OCI-LY7 (cell line): ENCODE measurements around the gene CORO1C. TPM values are rescaled to one million over a fixed set of nuclear protein-coding genes. Genes with fewer than 3 reads are reported as not detected.

Source experiments
- BruUV-seq: library from RNA; stranded (reverse); fragments of 400-500 nt; replicated peaks from 2 replicates; lab custom pipeline; 2021; lab: Mats Ljungman, UMichigan
- CTCF ChIA-PET: fragments of 300-600 bp; sonication (Branson Sonifier 250); formaldehyde crosslinking; loops from one replicate; lab custom pipeline; 2022; ENCODE audit warnings: antibody characterized with exemption; ENCODE audit not compliant: unreplicated experiment; lab: Charles Lee
- POLR2A ChIA-PET: fragments of 300-600 bp; sonication (Branson Sonifier 250); formaldehyde crosslinking; loops from one replicate; lab custom pipeline; 2022; ENCODE audit warnings: antibody characterized with exemption; lab: Charles Lee
- DNase-seq: peaks from one replicate; pipeline ENCODE4 v3.0.0-alpha.2; 2015; ENCODE audit warnings: low spot score
- H2AFZ ChIP-seq: fragments of 200-600 bp; sonication (generic), shearing (Covaris generic); 2 replicates; pipeline ENCODE4 v1.6.1; 2014; ENCODE audit warnings: mild to moderate bottlenecking, antibody characterized with exemption, low read length, moderate library complexity
- H3K27ac ChIP-seq: fragments of 200-600 bp; sonication (generic); 2 replicates; pipeline ENCODE4 v1.5.1; 2014; ENCODE audit warnings: mixed run types, low read depth, mild to moderate bottlenecking, moderate library complexity, low read length, inconsistent platforms; ENCODE audit not compliant: poor library complexity, severe bottlenecking
- H3K36me3 ChIP-seq: fragments of 200-600 bp; sonication (generic); 2 replicates; pipeline ENCODE4 v1.6.1; 2014; ENCODE audit warnings: mild to moderate bottlenecking, antibody characterized with exemption, low read length, moderate library complexity, mixed read lengths; ENCODE audit not compliant: insufficient read depth
- H3K4me1 ChIP-seq: fragments of 200-600 bp; sonication (generic); 2 replicates; pipeline ENCODE4 v1.5.1; 2014; ENCODE audit warnings: mild to moderate bottlenecking, low read length; ENCODE audit not compliant: insufficient read depth, poor library complexity, severe bottlenecking
- H3K4me2 ChIP-seq: fragments of 200-600 bp; sonication (generic); 2 replicates; pipeline ENCODE4 v1.6.1; 2014; ENCODE audit warnings: mild to moderate bottlenecking, low read length
- H3K4me3 ChIP-seq: fragments of 200-600 bp; sonication (generic); 2 replicates; pipeline ENCODE4 v1.5.1; 2014; ENCODE audit warnings: mild to moderate bottlenecking, low read depth, low read length; ENCODE audit not compliant: poor library complexity, severe bottlenecking
- H3K79me2 ChIP-seq: fragments of 200-600 bp; sonication (generic); 2 replicates; pipeline ENCODE4 v1.6.1; 2016; ENCODE audit warnings: low read depth, mild to moderate bottlenecking, low read length, moderate library complexity, mixed read lengths; ENCODE audit not compliant: insufficient read depth
- H3K9me2 ChIP-seq: fragments of 200-600 bp; sonication (generic); 2 replicates; pipeline ENCODE4 v1.6.1; 2016; ENCODE audit warnings: mild to moderate bottlenecking, low read length, mixed read lengths; ENCODE audit not compliant: insufficient read depth
- H3K9me3 ChIP-seq: fragments of 200-600 bp; sonication (generic); 2 replicates; pipeline ENCODE4 v1.6.1; 2014; ENCODE audit warnings: mild to moderate bottlenecking, mixed run types, low read length, mixed read lengths
- H4K20me1 ChIP-seq: fragments of 200-600 bp; sonication (generic); 2 replicates; pipeline ENCODE4 v1.6.1; 2014; ENCODE audit warnings: mild to moderate bottlenecking, antibody characterized with exemption, low read length, moderate library complexity, mixed read lengths; ENCODE audit not compliant: insufficient read depth
- CTCF ChIP-seq: fragments of 200-600 bp; sonication (generic); conservative IDR thresholded peaks from 2 replicates; pipeline ENCODE4 v1.5.1; 2014; ENCODE audit warnings: mild to moderate bottlenecking, antibody characterized with exemption, low read length, moderate library complexity, mixed read lengths
- EZH2phosphoT487 ChIP-seq: fragments of 200-600 bp; sonication (generic); IDR thresholded peaks from 2 replicates; pipeline ENCODE4 v1.6.1; 2018; ENCODE audit warnings: low read depth, borderline replicate concordance, mild to moderate bottlenecking, mixed run types, antibody characterized with exemption, low read length, moderate library complexity, mixed read lengths
- intact Hi-C: fragments of 100-400 bp; cut with micrococcal nuclease; formaldehyde crosslinking; loops from one replicate; pipeline ENCODE4 v1.10.0; 2022; ENCODE audit not compliant: unreplicated experiment
- total RNA-seq, 2 experiments: library from RNA; depleted of rRNA in 1 of 2; stranded (reverse); fragments of >200 nt in 1 of 2; shearing (Covaris generic) in 1 of 2; gene quantifications; 2 replicates each; pipeline ENCODE4 v1.2.3, GENCODE V29; 2014 to 2022

Gene CORO1C
- total RNA-seq, 2 experiments from 2014 or later = 74.7 to 148 TPM

- DNase-seq = no peak
- Histone ChIP-seq H3K27ac (peak overlapping the region; percentile 29), H3K9me2 (no peaks in the 10 kb centered on the region), H3K4me3 (peak overlapping the region; percentile 39), H3K9me3 (no peaks in the 10 kb centered on the region), H3K79me2 (peaks cover 37% of the 10 kb centered on the region; the same call in 1 of the 2 replicates), H3K4me2 (peak overlapping the region; percentile 73), H3K36me3 (peaks cover 28% of the 10 kb centered on the region), H4K20me1 (no peaks in the 10 kb centered on the region), H3K4me1 (peaks cover 39% of the 10 kb centered on the region), H2AFZ (no peak overlapping the region; the same call in 1 of the 2 replicates)
- no TSS peak for BruUV-seq
- TF ChIP-seq EZH2phosphoT487 (no peak), CTCF (no peak)
- ChIA-PET POLR2A (interaction anchor here (0.7 to 2.7 kb wide), 12 partner anchors 9 to 150 kb away, joined by 3 to 12 read pairs (median 4); no protein-coding TSS in a partner anchor), CTCF (interaction anchor here (0.9 to 1.7 kb wide), 5 partner anchors 11 to 26 kb away, joined by 3 to 11 read pairs (median 4); no protein-coding TSS in a partner anchor)
- intact Hi-C loops = loop anchor here (2.0 kb wide), 1 partner anchor 22 kb away; no protein-coding TSS in a partner anchor
These were observed 40.7 kb downstream of the CORO1C start for GRCh38 chr12:108690542-108691174.

GRCh38 chr12:108690191-108690518 lies 41.2 kb downstream of the CORO1C start:
- Histone ChIP-seq H3K4me1 (peaks cover 44% of the 10 kb centered on the region), H3K27ac (peak overlapping the region; percentile 29), H3K4me2 (peak overlapping the region; percentile 73)

More at GRCh38 chr12:108690191-108690518, 41.2 kb downstream of the CORO1C start:
- Histone ChIP-seq H2AFZ (no peak overlapping the region), H3K79me2 (peaks cover 38% of the 10 kb centered on the region; the same call in 1 of the 2 replicates), H3K4me3 (no peak overlapping the region), H4K20me1 (0 out of 2 replicates have a peak, but pooled peaks cover 4% of the 10 kb centered on the region), H3K36me3 (peaks cover 23% of the 10 kb centered on the region), H3K9me3 (no peaks in the 10 kb centered on the region), H3K9me2 (no peaks in the 10 kb centered on the region)
- intact Hi-C loops = loop anchor here (2.0 kb wide), 1 partner anchor 23 kb away; no protein-coding TSS in a partner anchor
- no TSS peak for BruUV-seq
- TF ChIP-seq EZH2phosphoT487 (no peak), CTCF (no peak)
- CTCF ChIA-PET = interaction anchor here (0.9 to 1.3 kb wide), 3 partner anchors 15 to 24 kb away, joined by 3 to 4 read pairs (median 4); no protein-coding TSS in a partner anchor
- DNase-seq = no peak
- POLR2A ChIA-PET = interaction anchor here (0.7 to 2.7 kb wide), 11 partner anchors 8 to 150 kb away, joined by 3 to 12 read pairs (median 5); no protein-coding TSS in a partner anchor
